Kidney (tissue), 14 donors: ENCODE measurements around the gene DDX46. TPM values are rescaled to one million over a fixed set of nuclear protein-coding genes. Genes with fewer than 3 reads are reported as not detected.
"Not testable (repeated sequence)": the region's sequence is repeated elsewhere in the genome, so short reads cannot be mapped to it uniquely, and the experiment has no call there.

Experiments
- DNase-seq, 5 donors: peaks; one replicate each; pipeline ENCODE4 v3.0.0-alpha.2; 2013 to 2020
- FAIRE-seq: peaks from 2 replicates; lab custom pipeline; 2012; peaks lifted over from hg19 to GRCh38; lab: Jason Lieb, UNC
- H3K27ac ChIP-seq, 2 donors: one replicate each; pipeline ENCODE4 v1.7.0; 2013; ENCODE audit warnings: low read depth in 2 of 2, low read length in 2 of 2, inconsistent platforms in 1 of 2
- H3K27me3 ChIP-seq: one replicate; pipeline ENCODE4 v1.7.1; 2013; ENCODE audit warnings: low read length, inconsistent platforms; ENCODE audit not compliant: control insufficient read depth, insufficient read depth
- H3K36me3 ChIP-seq, 3 donors: one replicate each; pipeline versions ENCODE4 v1.7.0 to v1.7.1; 2013; ENCODE audit warnings: low read length in 3 of 3, control low read depth in 1 of 3, inconsistent platforms in 1 of 3; ENCODE audit not compliant: insufficient read depth in 3 of 3, control insufficient read depth in 2 of 3
- H3K4me1 ChIP-seq, 3 donors: one replicate each; pipeline versions ENCODE4 v1.7.0 to v1.7.1; 2013; ENCODE audit warnings: low read length in 3 of 3, inconsistent platforms in 1 of 3, low read depth in 1 of 3; ENCODE audit not compliant: control insufficient read depth in 2 of 3, insufficient read depth in 2 of 3
- H3K4me3 ChIP-seq, 3 donors: one replicate each; pipeline versions ENCODE4 v1.7.0 to v1.8.1; 2013; ENCODE audit warnings: low read length in 3 of 3, control low read depth in 1 of 3, inconsistent platforms in 1 of 3
- H3K9ac ChIP-seq, 3 donors: one replicate each; pipeline versions ENCODE4 v1.7.0 to v1.7.1; 2013; ENCODE audit warnings: low read length in 3 of 3, control low read depth in 1 of 3, inconsistent platforms in 1 of 3
- H3K9me3 ChIP-seq, 3 donors: one replicate each; pipeline versions ENCODE4 v1.7.0 to v1.7.1; 2013; ENCODE audit warnings: low read length in 3 of 3, control low read depth in 1 of 3, inconsistent platforms in 1 of 3; ENCODE audit not compliant: control insufficient read depth in 2 of 3, insufficient read depth in 1 of 3
- intact Hi-C: fragments of 100-400 bp; cut with DNase I; formaldehyde crosslinking; loops from one replicate; pipeline ENCODE4 v1.11.1; 2022
- polyA plus RNA-seq: library from polyadenylated mRNA; stranded (reverse); fragments of 350-450 nt; fragmentation: Illumina TruSeq; extraction: RNeasy Lipid Tissue Mini Kit (QIAGEN cat#74804); gene quantifications from one replicate; pipeline ENCODE4 v1.2.3, GENCODE V29; 2014; ENCODE audit warnings: low read depth, low replicate concordance; ENCODE audit not compliant: insufficient read depth
- total RNA-seq: library from RNA; stranded (reverse); fragmentation: NEBNext Ultra II Directional; extraction: Animal tissue kit (Norgen Biotek cat#: 25700); gene quantifications from one replicate; pipeline ENCODE4 v1.2.1, GENCODE V29; 2021
- TF ChIP-seq, protein P1 (sequence below): IDR thresholded peaks from 3 replicates; pipeline ENCODE4 v1.5.1; 2012; ENCODE audit warnings: mild to moderate bottlenecking, moderate library complexity, borderline replicate concordance; ENCODE audit not compliant: insufficient read depth; ENCODE audit errors: extremely low read depth
- donor health status: control.
- donor health status: control.
- donor health status: control.
- donor health status: control.
- donor health status: control.
- donor health status: DM: yes; HTN: yes; CAD: no.
- donor health status: Normal renal cell carcinoma (clear cell type).

Gene DDX46
- total and polyA plus RNA-seq, 2 donors from 2014 or later: 11.3 to 39.7 TPM

DNA sequence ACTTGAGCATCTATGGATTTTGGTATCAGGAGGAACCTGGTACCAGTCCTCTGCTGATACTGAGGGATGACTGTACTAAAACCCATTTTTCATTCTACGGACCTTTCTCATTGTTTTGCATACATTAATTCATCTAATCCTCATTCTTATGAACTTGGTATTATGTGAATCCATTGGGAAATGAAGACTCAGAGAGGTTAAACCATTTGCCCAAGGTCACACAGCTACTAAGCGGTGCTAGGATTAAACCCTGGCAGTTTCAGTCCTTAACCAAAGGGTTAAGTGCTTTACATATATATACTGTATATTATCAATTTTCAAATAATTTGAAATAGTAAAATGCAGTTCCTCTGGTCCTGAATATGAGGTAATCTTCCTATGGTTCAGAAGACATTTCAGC lies 16.4 kb upstream of the DDX46 start:
- Histone ChIP-seq H3K27ac (no peak overlapping the region), H3K9me3 (no peaks in the 10 kb centered on the region), H3K36me3 (peaks cover 2 to 5% (median 3%) of the 10 kb centered on the region in 3 donors), H3K4me1 (peaks cover 0 to 6% (median 4%) of the 10 kb centered on the region in 3 donors), H3K4me3 (no peak overlapping the region), H3K9ac (no peak overlapping the region), H3K27me3 (no peaks in the 10 kb centered on the region)
- TF ChIP-seq, protein P1, sequence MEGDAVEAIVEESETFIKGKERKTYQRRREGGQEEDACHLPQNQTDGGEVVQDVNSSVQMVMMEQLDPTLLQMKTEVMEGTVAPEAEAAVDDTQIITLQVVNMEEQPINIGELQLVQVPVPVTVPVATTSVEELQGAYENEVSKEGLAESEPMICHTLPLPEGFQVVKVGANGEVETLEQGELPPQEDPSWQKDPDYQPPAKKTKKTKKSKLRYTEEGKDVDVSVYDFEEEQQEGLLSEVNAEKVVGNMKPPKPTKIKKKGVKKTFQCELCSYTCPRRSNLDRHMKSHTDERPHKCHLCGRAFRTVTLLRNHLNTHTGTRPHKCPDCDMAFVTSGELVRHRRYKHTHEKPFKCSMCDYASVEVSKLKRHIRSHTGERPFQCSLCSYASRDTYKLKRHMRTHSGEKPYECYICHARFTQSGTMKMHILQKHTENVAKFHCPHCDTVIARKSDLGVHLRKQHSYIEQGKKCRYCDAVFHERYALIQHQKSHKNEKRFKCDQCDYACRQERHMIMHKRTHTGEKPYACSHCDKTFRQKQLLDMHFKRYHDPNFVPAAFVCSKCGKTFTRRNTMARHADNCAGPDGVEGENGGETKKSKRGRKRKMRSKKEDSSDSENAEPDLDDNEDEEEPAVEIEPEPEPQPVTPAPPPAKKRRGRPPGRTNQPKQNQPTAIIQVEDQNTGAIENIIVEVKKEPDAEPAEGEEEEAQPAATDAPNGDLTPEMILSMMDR: no peak
- no peak for DNase-seq
- intact Hi-C loops: no loop called here
- FAIRE-seq: no peak

DNA sequence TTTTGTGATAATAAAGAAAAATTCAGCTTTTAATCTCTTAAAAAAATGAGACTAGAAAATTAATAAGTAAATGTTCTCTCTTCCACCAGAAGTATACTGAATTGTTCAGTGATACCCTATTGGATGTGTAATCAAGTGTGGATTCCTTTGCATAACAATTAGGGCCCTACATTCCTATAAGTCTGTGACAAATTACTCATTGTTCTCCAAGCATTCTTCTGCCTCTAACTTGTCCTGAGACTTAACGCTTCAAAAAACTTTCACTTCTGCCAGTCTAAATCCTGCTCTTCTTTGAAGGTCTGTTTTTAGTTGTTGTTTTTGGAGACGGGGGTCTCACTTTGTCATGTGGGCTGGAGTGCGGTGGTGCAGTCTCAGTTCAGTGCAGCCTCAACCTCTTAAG lies 9.2 kb upstream of the DDX46 start:
- DNase-seq: no peak
- Histone ChIP-seq H3K27me3 (no peaks in the 10 kb centered on the region), H3K4me1 (no peaks in the 10 kb centered on the region), H3K27ac (no peak overlapping the region), H3K36me3 (no peaks in the 10 kb centered on the region), H3K4me3 (no peak overlapping the region), H3K9ac (no peak overlapping the region), H3K9me3 (no peaks in the 10 kb centered on the region)
- intact Hi-C loops: no loop called here
- TF ChIP-seq, protein P1: no peak
- no peak for FAIRE-seq

DNA sequence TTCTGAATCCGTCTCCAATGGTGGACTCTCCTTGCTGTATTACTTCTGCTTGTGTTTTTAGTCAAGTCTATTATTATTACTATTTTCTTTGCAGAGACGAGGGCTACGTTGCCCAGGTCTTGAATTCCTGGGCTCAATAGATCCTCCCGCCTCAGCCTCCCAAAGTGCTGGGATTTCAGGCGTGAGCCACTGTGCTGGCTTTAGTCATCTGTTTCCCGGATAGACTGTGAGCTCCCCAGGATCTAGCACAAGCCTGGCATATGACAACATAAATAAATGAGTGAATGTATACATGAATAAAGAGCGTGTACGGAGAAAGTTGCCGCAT lies 439 bp upstream of the DDX46 start:
- Histone ChIP-seq H3K27me3 (no peaks in the 10 kb centered on the region), H3K9ac (peak overlapping the region in 2 of 3 donors; percentile 76 to 86), H3K4me3 (peak overlapping the region; percentile 79 to 93 (median 88)), H3K4me1 (peaks cover 0 to 12% (median 11%) of the 10 kb centered on the region in 3 donors), H3K27ac (no peak overlapping the region), H3K9me3 (no peaks in the 10 kb centered on the region), H3K36me3 (no peaks in the 10 kb centered on the region)
- no peak for DNase-seq
- TF ChIP-seq, protein P1: no peak
- FAIRE-seq: no peak
- intact Hi-C loops: no loop called here

DNA sequence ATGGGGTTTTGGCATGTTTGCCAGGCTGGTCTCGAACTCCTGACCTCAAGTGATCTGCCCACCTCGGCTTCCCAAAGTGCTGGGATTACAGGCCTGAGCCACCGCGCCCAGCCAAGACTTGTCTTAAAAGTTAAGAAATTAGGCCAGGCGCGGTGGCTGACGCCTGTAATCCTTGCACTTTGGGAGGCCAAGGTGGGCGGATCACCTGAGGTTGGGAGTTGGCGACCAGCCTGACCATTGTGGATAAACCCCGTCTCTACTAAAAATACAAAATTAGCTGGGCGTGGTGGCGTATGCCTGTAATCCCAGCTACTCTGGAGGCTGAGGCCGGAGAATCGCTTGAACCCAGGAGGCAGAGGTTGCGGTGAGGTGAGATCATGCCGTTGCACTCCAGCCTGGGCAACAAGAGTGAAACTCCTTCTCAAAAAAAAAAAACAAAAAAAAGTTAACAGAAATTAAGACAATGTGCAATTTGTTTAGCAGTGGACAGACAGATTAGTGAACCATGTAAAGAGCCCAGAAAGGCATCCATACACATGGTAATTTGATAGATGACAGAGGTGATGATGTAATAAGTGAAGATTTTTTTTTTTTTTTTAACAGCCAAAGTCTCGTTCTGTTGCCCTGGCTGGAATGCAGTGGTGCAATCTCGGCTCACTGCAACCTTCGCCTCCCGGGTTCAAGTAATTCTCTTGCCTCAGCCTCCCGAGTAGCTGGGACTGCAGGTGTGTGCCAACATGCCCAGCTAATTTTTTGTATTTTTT lies 9.1 kb downstream of the DDX46 start:
- H3K27me3 ChIP-seq, H3K27ac ChIP-seq, FAIRE-seq, intact Hi-C loops, H3K4me3 ChIP-seq, H3K9ac ChIP-seq, H3K4me1 ChIP-seq, DNase-seq, H3K9me3 ChIP-seq: not testable (repeated sequence)
- peaks cover 0 to 24% (median 22%) of the 10 kb centered on the region in 3 donors for H3K36me3 ChIP-seq
